Nephron (organoid): ENCODE results near the gene MRPL16.
A peak's percentile ranks its signal among the peaks of the same experiment; 100 is the strongest.
"Not testable (repeated sequence)": the region's sequence is repeated elsewhere in the genome, so short reads cannot be mapped to it uniquely, and the experiment has no call there.

Source experiments
- H3K27ac Mint-ChIP-seq, 3 experiments: 2 replicates each; pipeline ENCODE4 v1.8.0; 2020; ENCODE audit warnings: mixed read lengths in 3 of 3, mild to moderate bottlenecking in 2 of 3, moderate library complexity in 1 of 3
- H3K27me3 Mint-ChIP-seq: 2 replicates; pipeline ENCODE4 v1.8.0; 2021; ENCODE audit warnings: low read depth, mild to moderate bottlenecking, moderate library complexity, mixed read lengths
- H3K36me3 Mint-ChIP-seq: 2 replicates; pipeline ENCODE4 v1.8.0; 2020; ENCODE audit warnings: low read depth, mixed read lengths
- H3K4me1 Mint-ChIP-seq: 2 replicates; pipeline ENCODE4 v1.8.0; 2020; ENCODE audit warnings: mixed read lengths
- H3K4me3 Mint-ChIP-seq, 3 experiments: 2 replicates each; pipeline ENCODE4 v1.8.0; 2020; ENCODE audit warnings: mild to moderate bottlenecking in 3 of 3, mixed read lengths in 3 of 3, moderate library complexity in 2 of 3
- H3K9me3 Mint-ChIP-seq: 2 replicates; pipeline ENCODE4 v1.8.0; 2020; ENCODE audit warnings: mixed read lengths
- TF ChIP-seq, protein P1 (sequence below), 3 experiments: fragments of 200-600 bp; sonication (generic); IDR thresholded peaks; one replicate each; pipeline ENCODE4 v1.5.0; 2021; ENCODE audit warnings: antibody characterized with exemption in 3 of 3; ENCODE audit not compliant: unreplicated experiment in 3 of 3

Gene MRPL16

DNA sequence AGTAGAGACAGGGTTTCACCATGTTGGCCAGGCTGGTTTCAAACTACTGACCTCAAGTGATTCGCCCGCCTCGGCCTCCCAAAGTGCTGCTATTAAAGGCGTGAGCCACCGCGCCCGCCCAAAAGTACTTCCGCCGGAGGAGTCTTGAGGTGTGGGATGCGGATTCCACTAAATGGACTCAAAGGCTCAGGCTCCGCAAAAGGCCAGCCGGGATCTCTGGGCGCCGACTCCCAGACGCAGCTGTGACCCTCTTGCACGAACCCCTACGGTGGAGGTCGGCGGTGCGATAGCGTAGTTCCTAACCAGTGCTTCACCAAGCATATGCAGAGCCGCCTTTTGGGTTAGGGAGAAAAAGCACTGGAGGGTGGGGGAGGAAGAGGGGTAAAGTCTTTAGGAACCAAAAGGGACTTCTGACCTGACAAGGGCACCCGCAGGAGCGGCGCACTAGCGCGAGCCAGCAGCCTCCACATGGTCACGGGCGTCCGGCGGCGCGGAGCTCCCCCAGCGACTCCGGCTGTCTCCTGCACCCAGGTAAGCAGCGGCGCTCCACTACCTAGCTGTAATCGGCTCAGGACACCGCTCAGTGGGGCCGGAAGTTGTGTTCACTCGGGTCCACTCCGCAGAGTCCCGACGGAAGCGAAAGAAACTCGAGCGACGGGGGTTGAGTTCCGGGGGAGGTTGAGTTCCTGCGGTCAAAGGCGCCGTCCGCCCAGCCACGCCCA lies at the start of gene MRPL16:
TSS of gene MRPL16 (minus strand) at position 590 of the 722 bp plus-strand sequence. CDS start at position 470, 120 bp downstream.
- TF ChIP-seq, protein P1, sequence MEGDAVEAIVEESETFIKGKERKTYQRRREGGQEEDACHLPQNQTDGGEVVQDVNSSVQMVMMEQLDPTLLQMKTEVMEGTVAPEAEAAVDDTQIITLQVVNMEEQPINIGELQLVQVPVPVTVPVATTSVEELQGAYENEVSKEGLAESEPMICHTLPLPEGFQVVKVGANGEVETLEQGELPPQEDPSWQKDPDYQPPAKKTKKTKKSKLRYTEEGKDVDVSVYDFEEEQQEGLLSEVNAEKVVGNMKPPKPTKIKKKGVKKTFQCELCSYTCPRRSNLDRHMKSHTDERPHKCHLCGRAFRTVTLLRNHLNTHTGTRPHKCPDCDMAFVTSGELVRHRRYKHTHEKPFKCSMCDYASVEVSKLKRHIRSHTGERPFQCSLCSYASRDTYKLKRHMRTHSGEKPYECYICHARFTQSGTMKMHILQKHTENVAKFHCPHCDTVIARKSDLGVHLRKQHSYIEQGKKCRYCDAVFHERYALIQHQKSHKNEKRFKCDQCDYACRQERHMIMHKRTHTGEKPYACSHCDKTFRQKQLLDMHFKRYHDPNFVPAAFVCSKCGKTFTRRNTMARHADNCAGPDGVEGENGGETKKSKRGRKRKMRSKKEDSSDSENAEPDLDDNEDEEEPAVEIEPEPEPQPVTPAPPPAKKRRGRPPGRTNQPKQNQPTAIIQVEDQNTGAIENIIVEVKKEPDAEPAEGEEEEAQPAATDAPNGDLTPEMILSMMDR (IDR thresholded peaks at IDR 0.05; ENCODE audit: unreplicated experiment in 3 of 3) = no peak
- peaks cover 8% of the 10 kb centered on the region for H3K27me3 Mint-ChIP-seq
- peaks cover 22% of the 10 kb centered on the region for H3K36me3 Mint-ChIP-seq
- H3K27ac Mint-ChIP-seq = peak within 1 kb of the TSS; percentile 77 to 94 (median 89)
- no peaks in the 10 kb centered on the region for H3K9me3 Mint-ChIP-seq
- H3K4me1 Mint-ChIP-seq = peaks cover 8% of the 10 kb centered on the region
- H3K4me3 Mint-ChIP-seq = peak within 1 kb of the TSS; percentile 95 to 97 (median 96)

DNA sequence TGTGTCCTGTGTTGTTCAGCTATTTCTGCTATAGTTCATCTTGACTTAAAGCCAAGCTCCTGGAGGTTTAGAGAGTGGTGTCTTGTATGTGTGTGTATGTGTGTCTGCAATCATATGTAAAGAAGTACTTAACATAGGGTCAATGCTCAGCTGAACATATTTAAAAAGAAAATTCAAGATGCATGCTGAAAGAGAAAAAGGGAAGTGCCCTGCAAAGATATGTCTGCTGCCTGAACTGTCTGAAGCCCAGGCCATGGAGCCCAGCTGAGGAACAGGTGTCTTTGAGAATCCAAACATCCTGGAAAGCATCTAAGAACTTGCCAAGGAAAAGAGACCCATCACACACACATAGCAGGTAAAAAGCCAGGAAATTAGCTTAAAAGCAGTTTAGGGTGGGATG lies 49.1 kb upstream of the MRPL16 start:
- H3K27me3 Mint-ChIP-seq = peaks cover 5% of the 10 kb centered on the region
- no peak overlapping the region for H3K27ac Mint-ChIP-seq
- no peak overlapping the region for H3K4me3 Mint-ChIP-seq
- H3K36me3 Mint-ChIP-seq = no peaks in the 10 kb centered on the region
- no peaks in the 10 kb centered on the region for H3K9me3 Mint-ChIP-seq
- TF ChIP-seq, protein P1 (IDR thresholded peaks at IDR 0.05; ENCODE audit: unreplicated experiment in 3 of 3) = no peak
- no peaks in the 10 kb centered on the region for H3K4me1 Mint-ChIP-seq

DNA sequence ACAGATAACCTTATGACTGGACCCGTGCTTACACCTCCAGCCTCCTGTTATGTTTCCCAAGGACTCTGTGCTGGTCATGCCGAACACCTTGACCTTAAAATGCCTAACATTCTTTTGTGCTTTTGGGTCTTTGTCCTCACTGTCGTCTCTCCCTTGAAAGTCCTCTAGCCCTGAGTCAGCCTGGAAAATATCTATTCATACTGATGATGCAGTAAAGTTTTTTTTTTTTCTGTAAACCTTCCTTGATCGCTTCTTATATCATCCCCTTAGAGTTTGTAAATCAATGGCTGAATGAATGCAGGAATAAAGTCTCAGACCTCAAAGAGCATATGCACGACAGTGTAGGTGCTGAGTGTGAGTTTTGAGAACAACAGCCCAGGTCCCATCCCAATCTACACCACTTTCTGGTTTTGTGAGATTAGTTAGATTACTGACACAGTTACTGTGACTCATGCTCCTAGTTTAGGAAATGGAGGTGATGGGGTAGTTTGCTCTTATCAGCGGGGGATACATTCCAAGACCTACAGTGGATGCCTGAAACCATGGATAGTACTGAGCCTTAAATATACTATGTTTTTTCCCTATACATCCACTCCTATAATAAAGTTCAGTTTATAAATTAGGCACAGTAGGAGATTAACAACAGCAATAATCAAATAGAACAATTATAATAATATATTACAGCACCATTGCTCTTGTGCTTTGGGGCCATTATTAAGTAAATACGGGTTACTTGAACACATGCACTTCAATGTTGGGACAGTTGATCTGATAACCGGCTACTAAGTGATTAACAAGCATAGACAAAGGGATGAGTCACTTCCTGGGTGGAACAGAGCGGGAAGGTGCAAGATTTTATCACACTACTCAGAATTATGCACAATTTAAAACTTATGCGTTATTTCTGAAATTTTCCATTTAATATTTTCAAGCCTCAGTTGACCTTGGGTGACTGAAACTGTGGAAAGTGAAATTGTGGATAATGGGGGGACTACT lies 47.2 kb upstream of the MRPL16 start:
- TF ChIP-seq, protein P1 (IDR thresholded peaks at IDR 0.05; ENCODE audit: unreplicated experiment in 3 of 3) = no peak
- H3K4me1 Mint-ChIP-seq = no peaks in the 10 kb centered on the region
- H3K4me3 Mint-ChIP-seq = no peak overlapping the region
- H3K36me3 Mint-ChIP-seq = no peaks in the 10 kb centered on the region
- H3K27ac Mint-ChIP-seq = no peak overlapping the region
- peaks cover 5% of the 10 kb centered on the region for H3K27me3 Mint-ChIP-seq
- H3K9me3 Mint-ChIP-seq = no peaks in the 10 kb centered on the region

DNA sequence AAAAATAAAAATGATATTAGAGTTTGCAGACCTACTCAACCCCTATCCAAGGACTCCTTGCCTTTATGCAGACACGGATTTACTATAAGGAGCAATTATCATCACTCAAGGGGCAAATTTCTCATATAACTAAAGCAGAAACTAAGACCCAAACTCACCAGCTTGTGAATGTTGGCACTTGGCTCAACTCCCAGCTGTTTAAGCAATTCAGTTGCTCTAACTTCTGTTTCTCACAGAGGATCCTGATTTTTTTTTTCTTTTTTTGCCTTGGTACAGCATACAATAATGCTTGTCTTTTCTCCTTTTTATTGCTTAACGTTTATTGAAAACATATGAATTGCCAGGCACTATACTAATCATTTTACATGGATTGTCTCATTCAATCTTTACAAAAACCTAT lies 44.3 kb upstream of the MRPL16 start:
- no peaks in the 10 kb centered on the region for H3K36me3 Mint-ChIP-seq
- no peaks in the 10 kb centered on the region for H3K9me3 Mint-ChIP-seq
- H3K4me1 Mint-ChIP-seq = no peaks in the 10 kb centered on the region
- TF ChIP-seq, protein P1 (IDR thresholded peaks at IDR 0.05; ENCODE audit: unreplicated experiment in 3 of 3) = no peak
- H3K27me3 Mint-ChIP-seq = peaks cover 2% of the 10 kb centered on the region
- H3K27ac Mint-ChIP-seq = no peak overlapping the region
- H3K4me3 Mint-ChIP-seq = no peak overlapping the region

DNA sequence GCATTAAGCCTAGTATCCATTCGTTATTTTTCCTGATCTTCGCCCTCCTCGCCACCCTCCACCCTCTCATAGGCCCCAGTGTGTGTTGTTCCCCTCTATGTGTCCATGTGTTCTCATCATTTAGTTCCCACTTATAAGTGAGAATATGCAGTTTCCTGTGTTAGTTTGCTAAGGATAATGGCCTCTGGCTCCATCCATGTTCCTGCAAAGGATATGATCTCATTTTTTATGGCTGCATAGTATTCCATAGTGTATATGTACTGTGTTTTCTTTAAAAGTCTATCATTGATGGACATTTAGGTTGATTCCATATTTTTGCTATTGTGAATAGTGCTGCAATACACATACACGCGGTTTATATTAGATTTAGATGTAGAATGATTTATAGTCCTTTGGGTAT lies 40.8 kb upstream of the MRPL16 start:
- not testable (repeated sequence) for H3K4me1 Mint-ChIP-seq, H3K36me3 Mint-ChIP-seq, H3K27ac Mint-ChIP-seq, H3K4me3 Mint-ChIP-seq, H3K27me3 Mint-ChIP-seq, H3K9me3 Mint-ChIP-seq

DNA sequence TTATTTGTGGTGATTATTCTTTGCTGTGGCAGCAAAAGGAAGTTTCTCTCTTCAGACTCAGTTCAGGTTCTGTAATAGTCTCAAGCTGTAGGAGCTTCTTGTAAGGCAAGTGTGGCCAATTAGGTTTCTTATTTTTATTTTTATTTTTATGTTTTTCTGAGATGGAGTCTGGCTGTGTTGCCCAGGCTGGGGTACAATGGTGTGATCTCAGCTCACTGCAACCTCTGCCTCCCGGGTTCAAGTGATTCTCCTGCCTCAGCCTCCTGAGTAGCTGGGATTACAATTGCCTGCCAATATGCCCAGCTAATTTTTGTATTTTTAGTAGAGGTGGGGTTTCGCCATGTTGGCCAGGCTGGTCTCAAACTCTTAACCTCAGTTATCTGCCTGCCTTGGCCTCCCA lies 39.0 kb upstream of the MRPL16 start:
- peak overlapping the region in 2 of 3 experiments; percentile 5 to 80 for H3K27ac Mint-ChIP-seq
- not testable (repeated sequence) for H3K4me3 Mint-ChIP-seq, H3K27me3 Mint-ChIP-seq, H3K36me3 Mint-ChIP-seq, H3K4me1 Mint-ChIP-seq, H3K9me3 Mint-ChIP-seq
